HCT116 (cell line): ENCODE results near the gene HTR5A. TPM values are rescaled to one million over a fixed set of nuclear protein-coding genes. Genes with fewer than 3 reads are reported as not detected.

Experiments used
- ATAC-seq: fragments of 200-7000 bp; cut with Tn5 transposase; 2 replicates; pipeline ENCODE4 v1.9.1; 2020; ENCODE audit warnings: mild to moderate bottlenecking, moderate library complexity
- BruUV-seq: library from RNA; stranded (reverse); fragments of 400-500 nt; replicated peaks from 2 replicates; lab custom pipeline; 2021; lab: Mats Ljungman, UMichigan
- CTCF ChIA-PET: fragments of 300-600 bp; sonication (Branson Sonifier 250); formaldehyde crosslinking; loops from one replicate; lab custom pipeline; 2021; ENCODE audit warnings: antibody characterized with exemption; lab: Charles Lee
- POLR2A ChIA-PET: fragments of 300-600, 350-600 bp; sonication (Branson Sonifier 250); formaldehyde crosslinking; loops from one replicate; lab custom pipeline; 2021; ENCODE audit warnings: antibody characterized with exemption; lab: Charles Lee
- RAD21 ChIA-PET, 2 experiments: fragments of 300-600 bp; sonication (Branson Sonifier 250); formaldehyde crosslinking; loops; one replicate each; lab custom pipeline; 2023; ENCODE audit warnings: low total read pairs in 2 of 2; ENCODE audit not compliant: uncharacterized antibody in 2 of 2, unreplicated experiment in 2 of 2, low non-redundant PET in 1 of 2; lab: Charles Lee
- DNase-seq: peaks from one replicate; pipeline ENCODE4 v3.0.0-alpha.2; 2010; ENCODE audit warnings: low read depth, low spot score
- H2AFZ ChIP-seq: fragments of 200-600 bp; shearing (Covaris generic), sonication (generic); 2 replicates; pipeline ENCODE4 v1.6.1; 2017; ENCODE audit warnings: low read depth, mixed run types, mixed read lengths, antibody characterized with exemption, low read length; ENCODE audit not compliant: poor library complexity, severe bottlenecking
- H3K27ac ChIP-seq: 2 replicates; pipeline ENCODE4 v1.5.1; 2012; ENCODE audit warnings: low read depth, low read length
- H3K27me3 ChIP-seq: fragments of 200-600 bp; sonication (generic); 2 replicates; pipeline ENCODE4 v1.6.1; 2016; ENCODE audit warnings: mixed run types, low read length, mixed read lengths; ENCODE audit not compliant: insufficient read depth
- H3K36me3 ChIP-seq, 2 experiments: fragments of 200-500 bp in 1 of 2; fragments of 200-600 bp in 1 of 2; sonication (Bioruptor generic) in 1 of 2; sonication (generic) in 1 of 2; 2 replicates each; pipeline versions ENCODE4 v1.5.1 to v1.6.1; 2014 to 2016; ENCODE audit warnings: low read length in 2 of 2, inconsistent platforms in 1 of 2, mixed read lengths in 1 of 2, mixed run types in 1 of 2; ENCODE audit not compliant: insufficient read depth in 2 of 2, control insufficient read depth in 1 of 2
- H3K4me1 ChIP-seq, 2 experiments: fragments of 200-600 bp in 1 of 2; sonication (generic) in 1 of 2; 2 replicates each; pipeline versions ENCODE4 v1.5.1 to v1.6.1; 2012 to 2017; ENCODE audit warnings: low read length in 2 of 2, inconsistent platforms in 1 of 2, mild to moderate bottlenecking in 1 of 2, mixed read lengths in 1 of 2, mixed run types in 1 of 2, moderate library complexity in 1 of 2; ENCODE audit not compliant: insufficient read depth in 2 of 2, control insufficient read depth in 1 of 2
- H3K4me2 ChIP-seq: fragments of 200-600 bp; sonication (generic); 2 replicates; pipeline ENCODE4 v1.6.1; 2017; ENCODE audit warnings: mixed run types, low read length, mixed read lengths
- H3K4me3 ChIP-seq, 2 experiments: fragments of 200-600 bp in 1 of 2; sonication (generic) in 1 of 2; replicated peaks in 1 of 2; 2 replicates each; pipeline ENCODE4 v1.5.1; 2011 to 2016; ENCODE audit warnings: low read length in 2 of 2, control low read depth in 1 of 2, low read depth in 1 of 2, mild to moderate bottlenecking in 1 of 2, mixed read lengths in 1 of 2, mixed run types in 1 of 2
- H3K79me2 ChIP-seq: fragments of 200-600 bp; sonication (generic); 2 replicates; pipeline ENCODE4 v1.6.1; 2017; ENCODE audit warnings: mild to moderate bottlenecking, mixed run types, low read length, moderate library complexity, mixed read lengths; ENCODE audit not compliant: insufficient read depth
- H3K9ac ChIP-seq: fragments of 200-600 bp; sonication (generic); 2 replicates; pipeline ENCODE4 v1.6.1; 2016; ENCODE audit warnings: low read length, mixed read lengths
- H3K9me2 ChIP-seq: fragments of 200-600 bp; sonication (generic), shearing (Covaris generic); 2 replicates; pipeline ENCODE4 v1.6.1; 2017; ENCODE audit warnings: mixed run types, mild to moderate bottlenecking, moderate library complexity; ENCODE audit not compliant: insufficient read depth
- H3K9me3 ChIP-seq, 2 experiments: fragments of 200-500 bp in 1 of 2; fragments of 200-600 bp in 1 of 2; sonication (Bioruptor generic) in 1 of 2; sonication (generic) in 1 of 2; 2 replicates each; pipeline ENCODE4 v1.6.1; 2014 to 2017; ENCODE audit warnings: low read length in 2 of 2, mixed read lengths in 2 of 2, inconsistent platforms in 1 of 2, low read depth in 1 of 2, mild to moderate bottlenecking in 1 of 2, mixed run types in 1 of 2, moderate library complexity in 1 of 2; ENCODE audit not compliant: control insufficient read depth in 1 of 2, insufficient read depth in 1 of 2
- H4K20me1 ChIP-seq: fragments of 200-600 bp; sonication (generic), shearing (Covaris generic); 2 replicates; pipeline ENCODE4 v1.6.1; 2017; ENCODE audit warnings: mixed run types, mild to moderate bottlenecking, moderate library complexity; ENCODE audit not compliant: insufficient read depth
- CBX3 ChIP-seq: IDR thresholded peaks from 2 replicates; pipeline ENCODE4 v1.6.1; 2012; ENCODE audit warnings: low read depth
- EGR1 ChIP-seq: IDR thresholded peaks from 2 replicates; pipeline ENCODE4 v1.6.1; 2012; ENCODE audit warnings: low read depth
- EZH2phosphoT487 ChIP-seq: fragments of 200-600 bp; IDR thresholded peaks from 2 replicates; pipeline ENCODE4 v1.6.1; 2018; ENCODE audit warnings: antibody characterized with exemption, borderline replicate concordance
- FOSL1 ChIP-seq: IDR thresholded peaks from 2 replicates; pipeline ENCODE4 v1.6.1; 2012; ENCODE audit warnings: low read depth
- SIN3A ChIP-seq: IDR thresholded peaks from 2 replicates; pipeline ENCODE4 v1.6.1; 2012; ENCODE audit warnings: low read depth
- SP1 ChIP-seq: IDR thresholded peaks from 2 replicates; pipeline ENCODE4 v1.6.1; 2012; ENCODE audit warnings: low read depth
- ZBTB33 ChIP-seq: IDR thresholded peaks from 2 replicates; pipeline ENCODE4 v1.6.1; 2011; ENCODE audit warnings: mild to moderate bottlenecking, low read length, moderate library complexity; ENCODE audit not compliant: insufficient replicate concordance; ENCODE audit errors: extremely low read depth
- ZFX ChIP-seq: fragments of 450-650 bp; IDR thresholded peaks from 2 replicates; pipeline ENCODE4 v1.6.1; 2017
- ZNF274 ChIP-seq: fragments of 200-500 bp; sonication (Bioruptor generic); IDR thresholded peaks from 2 replicates; pipeline ENCODE4 v1.6.1; 2014; ENCODE audit warnings: mild to moderate bottlenecking, low read depth, low read length, inconsistent platforms
- intact Hi-C: fragments of 100-400 bp; cut with micrococcal nuclease; formaldehyde crosslinking; loops from 2 replicates; pipeline ENCODE4 v1.10.0; 2022
- total RNA-seq: library from RNA; stranded (reverse); gene quantifications from one replicate; pipeline ENCODE4 v1.2.1, GENCODE V29; 2021; ENCODE audit not compliant: unreplicated experiment

The HTR5A gene
- total RNA-seq, 1 experiment from 2014 or later: not detected

- CTCF ChIA-PET: no interaction called here
- POLR2A ChIA-PET: no interaction called here
- BruUV-seq: no TSS peak
These were observed 1.1 kb downstream of the HTR5A start for GRCh38 chr7:155071121-155071651.

More at GRCh38 chr7:155071121-155071651, 1.1 kb downstream of the HTR5A start:
- Histone ChIP-seq H3K36me3 (no peaks in the 10 kb centered on the region), H3K4me3 (no peak overlapping the region), H4K20me1 (no peaks in the 10 kb centered on the region), H3K9me2 (no peaks in the 10 kb centered on the region), H3K79me2 (no peaks in the 10 kb centered on the region), H3K4me1 (no peaks in the 10 kb centered on the region), H3K4me2 (no peak overlapping the region), H3K27ac (no peak overlapping the region), H3K9ac (no peak overlapping the region), H3K9me3 (no peaks in the 10 kb centered on the region), H2AFZ (no peak overlapping the region), H3K27me3 (peaks cover 26% of the 10 kb centered on the region)
- RAD21 ChIA-PET: no interaction called here
- no peak for TF ChIP-seq EZH2phosphoT487
- no peak for TF ChIP-seq SP1
- no peak for TF ChIP-seq SIN3A
- no peak for TF ChIP-seq FOSL1
- no peak for TF ChIP-seq ZBTB33
- TF ChIP-seq ZFX: no peak
- TF ChIP-seq ZNF274: no peak
- TF ChIP-seq CBX3: no peak
- no peak for TF ChIP-seq EGR1
- no peak for DNase-seq
- ATAC-seq: no peak
- intact Hi-C loops: no loop called here
